DND-41 (cell line): ENCODE data around the gene CLEC2D.
A peak's percentile ranks its signal among the peaks of the same experiment; 100 is the strongest.

ENCODE experiments used
- ATAC-seq: fragments of 200-7000 bp; cut with Tn5 transposase; 3 replicates; pipeline ENCODE4 v1.9.1; 2021; ENCODE audit warnings: low read depth; ENCODE audit not compliant: insufficient read depth
- DNase-seq: peaks from one replicate; pipeline ENCODE4 v3.0.0-alpha.2; 2020
- H2AFZ ChIP-seq: 2 replicates; pipeline ENCODE4 v1.6.0; 2012; ENCODE audit warnings: low read depth, low read length
- H3K27ac ChIP-seq: 2 replicates; pipeline ENCODE4 v1.5.1; 2012; ENCODE audit warnings: low read length, inconsistent platforms
- H3K27me3 ChIP-seq: fragments of 200-600 bp; sonication (generic); 2 replicates; pipeline ENCODE4 v1.6.0; 2012; ENCODE audit warnings: low read length, mild to moderate bottlenecking, inconsistent platforms; ENCODE audit not compliant: insufficient read depth, poor library complexity
- H3K36me3 ChIP-seq: 2 replicates; pipeline ENCODE4 v1.5.1; 2012; ENCODE audit warnings: low read length, inconsistent platforms; ENCODE audit not compliant: insufficient read depth
- H3K4me1 ChIP-seq: 2 replicates; pipeline ENCODE4 v1.5.1; 2012; ENCODE audit warnings: mild to moderate bottlenecking, low read length; ENCODE audit not compliant: insufficient read depth
- H3K4me2 ChIP-seq: 2 replicates; pipeline ENCODE4 v1.6.0; 2012; ENCODE audit warnings: mild to moderate bottlenecking, moderate library complexity, low read length, inconsistent platforms; ENCODE audit not compliant: insufficient read depth
- H3K4me3 ChIP-seq, 2 experiments: fragments of 200-600 bp in 1 of 2; shearing (Covaris generic) in 1 of 2; 2 replicates each; pipeline ENCODE4 v1.5.1; 2012 to 2016; ENCODE audit warnings: inconsistent platforms in 2 of 2, low read length in 2 of 2, mild to moderate bottlenecking in 2 of 2, low read depth in 1 of 2, moderate library complexity in 1 of 2
- H3K79me2 ChIP-seq: 2 replicates; pipeline ENCODE4 v1.6.0; 2012; ENCODE audit warnings: low read length, inconsistent platforms; ENCODE audit not compliant: insufficient read depth
- H3K9ac ChIP-seq: 2 replicates; pipeline ENCODE4 v1.6.0; 2012; ENCODE audit warnings: low read depth, mild to moderate bottlenecking, inconsistent platforms, low read length, moderate library complexity
- H3K9me3 ChIP-seq: 2 replicates; pipeline ENCODE4 v1.5.1; 2012; ENCODE audit warnings: low read length, moderate library complexity, mild to moderate bottlenecking, inconsistent platforms; ENCODE audit not compliant: insufficient read depth, severe bottlenecking
- H4K20me1 ChIP-seq: 2 replicates; pipeline ENCODE4 v1.6.0; 2012; ENCODE audit warnings: low read length; ENCODE audit not compliant: insufficient read depth
- CTCF ChIP-seq: IDR thresholded peaks from 2 replicates; pipeline ENCODE4 v1.5.1; 2012; ENCODE audit warnings: borderline replicate concordance, low read length, moderate library complexity, mild to moderate bottlenecking; ENCODE audit not compliant: poor library complexity, severe bottlenecking; ENCODE audit errors: extremely low read depth
- EZH2 ChIP-seq: IDR thresholded peaks from 3 replicates; pipeline ENCODE4 v1.6.1; 2012; ENCODE audit warnings: borderline replicate concordance, low read depth, mild to moderate bottlenecking, moderate library complexity, low read length, inconsistent platforms; ENCODE audit not compliant: severe bottlenecking

The CLEC2D gene

GRCh38 chr12:9636150-9636850, 33.2 kb upstream of the CLEC2D start:
- Histone ChIP-seq H3K27ac (no peak overlapping the region), H3K79me2 (no peaks in the 10 kb centered on the region), H3K9me3 (no peaks in the 10 kb centered on the region), H3K27me3 (no peaks in the 10 kb centered on the region), H3K4me3 (no peak overlapping the region), H3K4me1 (peaks cover 13% of the 10 kb centered on the region), H3K36me3 (no peaks in the 10 kb centered on the region), H4K20me1 (no peaks in the 10 kb centered on the region), H2AFZ (no peak overlapping the region), H3K4me2 (no peak overlapping the region), H3K9ac (no peak overlapping the region)
- DNase-seq (no peak), ATAC-seq (no peak)
- TF ChIP-seq EZH2, result no peak

GRCh38 chr12:9636851-9637206, 32.7 kb upstream of the CLEC2D start:
- ATAC-seq (no peak), DNase-seq (no peak)
- no peak overlapping the region for H2AFZ ChIP-seq
- no peaks in the 10 kb centered on the region for H3K79me2 ChIP-seq
- TF ChIP-seq CTCF (peak; percentile 17), EZH2 (no peak)
- H4K20me1 ChIP-seq, result no peaks in the 10 kb centered on the region
- H3K4me1 ChIP-seq, result peaks cover 13% of the 10 kb centered on the region
- no peak overlapping the region for H3K9ac ChIP-seq
- no peaks in the 10 kb centered on the region for H3K27me3 ChIP-seq
- H3K4me2 ChIP-seq, result no peak overlapping the region
- no peak overlapping the region for H3K27ac ChIP-seq
- no peaks in the 10 kb centered on the region for H3K9me3 ChIP-seq
- H3K4me3 ChIP-seq, result no peak overlapping the region
- H3K36me3 ChIP-seq, result no peaks in the 10 kb centered on the region

GRCh38 chr12:9640024-9640423, 29.5 kb upstream of the CLEC2D start:
- no peak overlapping the region for H3K4me3 ChIP-seq
- H3K4me2 ChIP-seq, result no peak overlapping the region
- H3K27ac ChIP-seq, result no peak overlapping the region
- no peak for ATAC-seq
- no peaks in the 10 kb centered on the region for H3K9me3 ChIP-seq
- no peaks in the 10 kb centered on the region for H3K79me2 ChIP-seq
- H3K4me1 ChIP-seq, result peaks cover 18% of the 10 kb centered on the region
- H4K20me1 ChIP-seq, result no peaks in the 10 kb centered on the region
- no peak overlapping the region for H2AFZ ChIP-seq
- no peaks in the 10 kb centered on the region for H3K27me3 ChIP-seq
- TF ChIP-seq CTCF (no peak), EZH2 (no peak)
- H3K9ac ChIP-seq, result no peak overlapping the region
- no peak for DNase-seq
- H3K36me3 ChIP-seq, result no peaks in the 10 kb centered on the region

- Histone ChIP-seq H3K4me3 (no peak overlapping the region), H3K9ac (no peak overlapping the region), H3K36me3 (no peaks in the 10 kb centered on the region), H4K20me1 (no peaks in the 10 kb centered on the region), H3K79me2 (no peaks in the 10 kb centered on the region), H3K9me3 (peaks cover 3% of the 10 kb centered on the region), H3K27ac (no peak overlapping the region; the same call in 1 of the 2 replicates), H3K27me3 (no peaks in the 10 kb centered on the region), H3K4me1 (peaks cover 27% of the 10 kb centered on the region), H2AFZ (no peak overlapping the region), H3K4me2 (no peak overlapping the region)
- no peak for TF ChIP-seq EZH2
- no peak for TF ChIP-seq CTCF
- DNase-seq (no peak), ATAC-seq (no peak)
Measured at GRCh38 chr12:9642606-9643265, 26.8 kb upstream of the CLEC2D start.
